Measurements from ENCODE around the gene STIMATE. TPM values are rescaled to one million over a fixed set of nuclear protein-coding genes. Genes with fewer than 3 reads are reported as not detected.

The STIMATE gene
- polyA plus RNA-seq, 3 donors: 8.9 to 49.9 (median 11.7) TPM

- intact Hi-C loops (cut with micrococcal nuclease): no loop called here
- peak overlapping the region; percentile 71 to 92 (median 82) for H3K27ac Mint-ChIP-seq
Measured at GRCh38 chr3:52923963-52924362, 26.6 kb upstream of the STIMATE start.

DNA sequence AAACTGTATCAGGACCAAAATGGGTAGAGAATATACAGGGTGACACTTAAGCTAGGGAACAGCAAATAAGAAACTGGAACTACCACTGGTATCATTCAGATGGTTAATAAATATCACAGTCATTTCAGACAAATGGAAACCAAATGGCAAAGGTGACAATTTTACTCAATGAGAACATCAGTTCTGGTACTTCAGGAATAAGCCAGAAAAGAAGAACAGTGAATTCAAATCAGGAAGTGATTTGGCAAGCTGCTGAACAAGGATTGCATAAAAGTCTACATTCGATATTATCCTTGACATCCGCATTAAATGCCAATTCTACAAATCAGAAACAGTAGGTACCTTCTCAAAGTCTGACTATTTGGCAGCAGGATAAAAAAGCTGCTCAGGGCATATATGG lies 23.5 kb upstream of the STIMATE start:
- Mint-ChIP-seq H3K36me3 (peaks cover 11 to 22% of the 10 kb centered on the region in 2 donors), H3K27me3 (ENCODE audit: low read depth in 3 of 3) (peaks cover 0 to 3% (median 0%) of the 10 kb centered on the region in 3 donors)
- intact Hi-C loops (cut with micrococcal nuclease): no loop called here

More at GRCh38 chr3:52923963-52924362, 26.6 kb upstream of the STIMATE start:
- Histone ChIP-seq H3K9me3 (replicated peaks in 1 of 2; ENCODE audit: control insufficient read depth in 1 of 2, insufficient read depth in 1 of 2, low read length in 2 of 2) (no peaks in the 10 kb centered on the region), H3K4me3 (replicated peaks in 1 of 3; ENCODE audit: low read depth in 2 of 3, low read length in 3 of 3) (no peak overlapping the region), H3K36me3 (replicated peaks in 1 of 2; ENCODE audit: control insufficient read depth in 1 of 2, insufficient read depth in 2 of 2, low read length in 2 of 2) (peaks cover 0 to 2% of the 10 kb centered on the region in 2 donors), H4K20me1 (ENCODE audit: insufficient read depth, low read length) (no peaks in the 10 kb centered on the region), H3K4me1 (ENCODE audit: control insufficient read depth in 1 of 2, insufficient read depth in 2 of 2, low read length in 2 of 2) (peaks cover 72 to 74% of the 10 kb centered on the region in 2 donors), H3K27ac (ENCODE audit: low read depth in 1 of 2, low read length in 2 of 2) (peak overlapping the region; percentile 40 to 74), H2AFZ (ENCODE audit: insufficient read depth, low read depth, low read length, poor library complexity, severe bottlenecking) (no peak overlapping the region), H3K27me3 (ENCODE audit: control insufficient read depth in 2 of 2, insufficient read depth in 2 of 2, low read length in 2 of 2) (no peaks in the 10 kb centered on the region), H3K4me2 (replicated peaks; ENCODE audit: extremely low read depth, low read length, poor library complexity, severe bottlenecking) (peak overlapping the region; percentile 22), H3K79me2 (ENCODE audit: insufficient read depth, low read length) (no peaks in the 10 kb centered on the region), H3K9ac (ENCODE audit: insufficient read depth, low read length, poor library complexity, severe bottlenecking) (no peak overlapping the region)
- no peak for TF ChIP-seq CTCF (IDR thresholded peaks at IDR 0.05)
- Mint-ChIP-seq H3K4me3 (peak overlapping the region in 1 of 2 donors; percentile 31), H3K36me3 (peaks cover 9 to 17% of the 10 kb centered on the region in 2 donors), H3K9me3 (peaks cover 0 to 2% (median 0%) of the 10 kb centered on the region in 7 donors), H3K4me1 (peaks cover 72% of the 10 kb centered on the region), H3K27me3 (ENCODE audit: low read depth in 3 of 3) (peaks cover 0 to 3% (median 0%) of the 10 kb centered on the region in 3 donors)
- peak in 2 of 3 donors; percentile 16 to 21 for DNase-seq
- whole genome bisulfite sequencing (ENCODE audit: insufficient coverage): no CpG with 5 or more reads among the region's 2 CpGs

More for the DNA sequence above, 23.5 kb upstream of the STIMATE start:
- peaks cover 63% of the 10 kb centered on the region in 2 donors for H3K4me1 ChIP-seq (ENCODE audit: control insufficient read depth in 1 of 2, insufficient read depth in 2 of 2, low read length in 2 of 2)
- Mint-ChIP-seq H3K4me1 (peaks cover 62% of the 10 kb centered on the region), H3K4me3 (no peak overlapping the region), H3K27ac (peak overlapping the region in 3 of 7 donors; percentile 30 to 74 (median 57)), H3K9me3 (peaks cover 0 to 2% (median 0%) of the 10 kb centered on the region in 7 donors)
- H2AFZ ChIP-seq (ENCODE audit: insufficient read depth, low read depth, low read length, poor library complexity, severe bottlenecking): no peak overlapping the region
- H4K20me1 ChIP-seq (ENCODE audit: insufficient read depth, low read length): no peaks in the 10 kb centered on the region
- H3K4me2 ChIP-seq (replicated peaks; ENCODE audit: extremely low read depth, low read length, poor library complexity, severe bottlenecking): peak overlapping the region; percentile 2
- WGBS (ENCODE audit: insufficient coverage): 0% methylated on average over 2 of the region's 2 CpGs
- peak; percentile 30 to 67 (median 47) for DNase-seq
- TF ChIP-seq CTCF (IDR thresholded peaks at IDR 0.05): no peak
- H3K9ac ChIP-seq (ENCODE audit: insufficient read depth, low read length, poor library complexity, severe bottlenecking): no peak overlapping the region
- H3K9me3 ChIP-seq (replicated peaks in 1 of 2; ENCODE audit: control insufficient read depth in 1 of 2, insufficient read depth in 1 of 2, low read length in 2 of 2): no peaks in the 10 kb centered on the region
- no peak overlapping the region for H3K27ac ChIP-seq (ENCODE audit: low read depth in 1 of 2, low read length in 2 of 2)
- no peak overlapping the region for H3K4me3 ChIP-seq (replicated peaks in 1 of 3; ENCODE audit: low read depth in 2 of 3, low read length in 3 of 3)
- no peaks in the 10 kb centered on the region for H3K36me3 ChIP-seq (replicated peaks in 1 of 2; ENCODE audit: control insufficient read depth in 1 of 2, insufficient read depth in 2 of 2, low read length in 2 of 2)
- no peaks in the 10 kb centered on the region for H3K79me2 ChIP-seq (ENCODE audit: insufficient read depth, low read length)
- no peaks in the 10 kb centered on the region for H3K27me3 ChIP-seq (ENCODE audit: control insufficient read depth in 2 of 2, insufficient read depth in 2 of 2, low read length in 2 of 2)
